ENCODE results near the gene MCTP1. TPM values are rescaled to one million over a fixed set of nuclear protein-coding genes. Genes with fewer than 3 reads are reported as not detected.

Gene MCTP1
- total and polyA plus RNA-seq, 3 experiments from 2014 or later = 0.51 to 0.92 (median 0.55) TPM

GRCh38 chr5:94777056-94777880 is 507.6 kb downstream of the MCTP1 start:
- H3K4me3 Mint-ChIP-seq = no peak overlapping the region

GRCh38 chr5:94776167-94776566 is 508.7 kb downstream of the MCTP1 start:
- no peaks in the 10 kb centered on the region for H3K4me1 ChIP-seq (ENCODE audit: insufficient read depth, low read length)
- DNase-seq = no peak
- no peaks in the 10 kb centered on the region for H3K27me3 ChIP-seq (ENCODE audit: insufficient read depth, low read length, poor library complexity, severe bottlenecking)
- H3K27ac ChIP-seq (ENCODE audit: low read depth, low read length) = no peak overlapping the region
- no peaks in the 10 kb centered on the region for H3K9me3 ChIP-seq (ENCODE audit: low read length)
- ChIA-PET CTCF (no interaction called here), POLR2A (no interaction called here)
- no peak overlapping the region for H3K4me3 ChIP-seq (ENCODE audit: low read length)
- Mint-ChIP-seq H3K36me3 (no peaks in the 10 kb centered on the region), H3K9me3 (no peaks in the 10 kb centered on the region), H3K27me3 (peaks cover 0 to 13% of the 10 kb centered on the region in 2 donors), H3K4me3 (no peak overlapping the region), H3K4me1 (no peaks in the 10 kb centered on the region), H3K27ac (no peak overlapping the region)
- H3K36me3 ChIP-seq (ENCODE audit: insufficient read depth, low read length) = no peaks in the 10 kb centered on the region

More at GRCh38 chr5:94777056-94777880, 507.6 kb downstream of the MCTP1 start:
- no peaks in the 10 kb centered on the region for H3K27me3 ChIP-seq (ENCODE audit: insufficient read depth, low read length, poor library complexity, severe bottlenecking)
- no peak overlapping the region for H3K27ac ChIP-seq (ENCODE audit: low read depth, low read length)
- no peak for DNase-seq
- no peaks in the 10 kb centered on the region for H3K36me3 ChIP-seq (ENCODE audit: insufficient read depth, low read length)
- no peak overlapping the region for H3K4me3 ChIP-seq (ENCODE audit: low read length)
- ChIA-PET CTCF (no interaction called here), POLR2A (no interaction called here)
- H3K9me3 ChIP-seq (ENCODE audit: low read length) = no peaks in the 10 kb centered on the region
- Mint-ChIP-seq H3K4me1 (no peaks in the 10 kb centered on the region), H3K36me3 (no peaks in the 10 kb centered on the region), H3K27me3 (peaks cover 0 to 13% of the 10 kb centered on the region in 2 donors), H3K27ac (no peak overlapping the region), H3K9me3 (no peaks in the 10 kb centered on the region)
- no peaks in the 10 kb centered on the region for H3K4me1 ChIP-seq (ENCODE audit: insufficient read depth, low read length)

- Mint-ChIP-seq H3K9me3 (no peaks in the 10 kb centered on the region), H3K36me3 (no peaks in the 10 kb centered on the region), H3K27ac (no peak overlapping the region), H3K4me1 (no peaks in the 10 kb centered on the region), H3K27me3 (peaks cover 0 to 13% of the 10 kb centered on the region in 2 donors), H3K4me3 (no peak overlapping the region)
- H3K9me3 ChIP-seq (ENCODE audit: low read length) = no peaks in the 10 kb centered on the region
- ChIA-PET POLR2A (no interaction called here), CTCF (no interaction called here)
- H3K36me3 ChIP-seq (ENCODE audit: insufficient read depth, low read length) = no peaks in the 10 kb centered on the region
- DNase-seq = no peak
- H3K4me1 ChIP-seq (ENCODE audit: insufficient read depth, low read length) = no peaks in the 10 kb centered on the region
- no peak overlapping the region for H3K27ac ChIP-seq (ENCODE audit: low read depth, low read length)
- H3K4me3 ChIP-seq (ENCODE audit: low read length) = no peak overlapping the region
- no peaks in the 10 kb centered on the region for H3K27me3 ChIP-seq (ENCODE audit: insufficient read depth, low read length, poor library complexity, severe bottlenecking)
Measured at GRCh38 chr5:94775088-94775487, 509.8 kb downstream of the MCTP1 start.

GRCh38 chr5:94771742-94772141 is 513.2 kb downstream of the MCTP1 start:
- DNase-seq = no peak
- H3K36me3 ChIP-seq (ENCODE audit: insufficient read depth, low read length) = no peaks in the 10 kb centered on the region
- no peak overlapping the region for H3K27ac ChIP-seq (ENCODE audit: low read depth, low read length)
- no peaks in the 10 kb centered on the region for H3K4me1 ChIP-seq (ENCODE audit: insufficient read depth, low read length)
- POLR2A ChIA-PET = no interaction called here
- CTCF ChIA-PET = no interaction called here
- Mint-ChIP-seq H3K4me1 (no peaks in the 10 kb centered on the region), H3K9me3 (no peaks in the 10 kb centered on the region), H3K36me3 (no peaks in the 10 kb centered on the region), H3K4me3 (no peak overlapping the region), H3K27ac (no peak overlapping the region), H3K27me3 (peaks cover 0 to 3% of the 10 kb centered on the region in 2 donors)
- no peaks in the 10 kb centered on the region for H3K9me3 ChIP-seq (ENCODE audit: low read length)
- no peak overlapping the region for H3K4me3 ChIP-seq (ENCODE audit: low read length)
- H3K27me3 ChIP-seq (ENCODE audit: insufficient read depth, low read length, poor library complexity, severe bottlenecking) = no peaks in the 10 kb centered on the region

GRCh38 chr5:94769996-94770395 is 514.9 kb downstream of the MCTP1 start:
- ChIA-PET POLR2A (no interaction called here), CTCF (no interaction called here)
- peaks cover 2 to 3% of the 10 kb centered on the region in 2 donors for H3K27me3 Mint-ChIP-seq
- no peak overlapping the region for H3K27ac Mint-ChIP-seq
- peaks cover 0 to 4% (median 0%) of the 10 kb centered on the region in 3 donors for H3K36me3 Mint-ChIP-seq
- H3K4me3 ChIP-seq (ENCODE audit: low read length) = no peak overlapping the region
- H3K9me3 ChIP-seq (ENCODE audit: low read length) = no peaks in the 10 kb centered on the region
- no peaks in the 10 kb centered on the region for H3K4me1 ChIP-seq (ENCODE audit: insufficient read depth, low read length)
- no peaks in the 10 kb centered on the region for H3K27me3 ChIP-seq (ENCODE audit: insufficient read depth, low read length, poor library complexity, severe bottlenecking)
- H3K9me3 Mint-ChIP-seq = no peaks in the 10 kb centered on the region
- H3K36me3 ChIP-seq (ENCODE audit: insufficient read depth, low read length) = no peaks in the 10 kb centered on the region
- no peaks in the 10 kb centered on the region for H3K4me1 Mint-ChIP-seq
- no peak for DNase-seq
- H3K27ac ChIP-seq (ENCODE audit: low read depth, low read length) = no peak overlapping the region
- H3K4me3 Mint-ChIP-seq = no peak overlapping the region

- Histone ChIP-seq H3K27ac (ENCODE audit: low read depth, low read length) (no peak overlapping the region), H3K9me3 (ENCODE audit: low read length) (no peaks in the 10 kb centered on the region), H3K4me3 (ENCODE audit: low read length) (no peak overlapping the region), H3K4me1 (ENCODE audit: insufficient read depth, low read length) (no peaks in the 10 kb centered on the region), H3K27me3 (ENCODE audit: insufficient read depth, low read length, poor library complexity, severe bottlenecking) (no peaks in the 10 kb centered on the region), H3K36me3 (ENCODE audit: insufficient read depth, low read length) (no peaks in the 10 kb centered on the region)
- H3K9me3 Mint-ChIP-seq = peaks cover 0 to 3% (median 2%) of the 10 kb centered on the region in 5 donors
- POLR2A ChIA-PET = no interaction called here
- CTCF ChIA-PET = no interaction called here
- H3K4me3 Mint-ChIP-seq = no peak overlapping the region
- H3K4me1 Mint-ChIP-seq = no peaks in the 10 kb centered on the region
- H3K27ac Mint-ChIP-seq = no peak overlapping the region
- H3K36me3 Mint-ChIP-seq = peaks cover 0 to 7% (median 0%) of the 10 kb centered on the region in 3 donors
- no peak for DNase-seq
- peaks cover 7 to 12% of the 10 kb centered on the region in 2 donors for H3K27me3 Mint-ChIP-seq
Measured at GRCh38 chr5:94761786-94762185, 523.1 kb downstream of the MCTP1 start.

GRCh38 chr5:94761055-94761454 is 523.8 kb downstream of the MCTP1 start:
- H3K4me3 ChIP-seq (ENCODE audit: low read length) = no peak overlapping the region
- no peaks in the 10 kb centered on the region for H3K4me1 ChIP-seq (ENCODE audit: insufficient read depth, low read length)
- H3K9me3 Mint-ChIP-seq = peaks cover 0 to 3% (median 2%) of the 10 kb centered on the region in 5 donors
- no peaks in the 10 kb centered on the region for H3K9me3 ChIP-seq (ENCODE audit: low read length)
- H3K36me3 Mint-ChIP-seq = peaks cover 0 to 7% (median 0%) of the 10 kb centered on the region in 3 donors
- no peak overlapping the region for H3K27ac Mint-ChIP-seq
- H3K4me3 Mint-ChIP-seq = no peak overlapping the region
- peaks cover 7 to 12% of the 10 kb centered on the region in 2 donors for H3K27me3 Mint-ChIP-seq
- H3K27ac ChIP-seq (ENCODE audit: low read depth, low read length) = no peak overlapping the region
- POLR2A ChIA-PET = no interaction called here
- CTCF ChIA-PET = no interaction called here
- no peak for DNase-seq
- H3K27me3 ChIP-seq (ENCODE audit: insufficient read depth, low read length, poor library complexity, severe bottlenecking) = no peaks in the 10 kb centered on the region
- H3K4me1 Mint-ChIP-seq = no peaks in the 10 kb centered on the region
- no peaks in the 10 kb centered on the region for H3K36me3 ChIP-seq (ENCODE audit: insufficient read depth, low read length)

- Histone ChIP-seq H3K4me3 (ENCODE audit: low read length) (no peak overlapping the region), H3K27me3 (ENCODE audit: insufficient read depth, low read length, poor library complexity, severe bottlenecking) (no peaks in the 10 kb centered on the region), H3K9me3 (ENCODE audit: low read length) (no peaks in the 10 kb centered on the region), H3K36me3 (ENCODE audit: insufficient read depth, low read length) (no peaks in the 10 kb centered on the region), H3K4me1 (ENCODE audit: insufficient read depth, low read length) (no peaks in the 10 kb centered on the region), H3K27ac (ENCODE audit: low read depth, low read length) (no peak overlapping the region)
- Mint-ChIP-seq H3K36me3 (peaks cover 0 to 2% (median 0%) of the 10 kb centered on the region in 3 donors), H3K27ac (no peak overlapping the region), H3K4me3 (no peak overlapping the region), H3K4me1 (no peaks in the 10 kb centered on the region), H3K9me3 (peaks cover 0 to 3% (median 2%) of the 10 kb centered on the region in 5 donors), H3K27me3 (peaks cover 5 to 12% of the 10 kb centered on the region in 2 donors)
- no peak for DNase-seq
- POLR2A ChIA-PET = interaction anchor here (0.6 kb wide), 1 partner anchor 109 kb away, joined by 3 read pairs; no protein-coding TSS in a partner anchor
- CTCF ChIA-PET = no interaction called here
Measured at GRCh38 chr5:94759961-94760360, 524.9 kb downstream of the MCTP1 start.

Measured in CD8-positive, alpha-beta memory T cell (primary cell).